Body of pancreas (tissue), 4 donors: Measurements from ENCODE around the gene SSTR1.

ENCODE experiments used
- CTCF ChIP-seq, 7 experiments: fragments of 450-650 bp in 4 of 7; fragments of 200-600 bp in 3 of 7; sonication (generic) in 3 of 7; IDR thresholded peaks; one replicate each; pipeline ENCODE4 v1.5.1; 2016 to 2019; ENCODE audit warnings: antibody characterized with exemption in 7 of 7
- POLR2A ChIP-seq, 3 donors: fragments of 450-650 bp; IDR thresholded peaks; one replicate each; pipeline ENCODE4 v1.6.1; 2016; ENCODE audit warnings: antibody characterized with exemption in 3 of 3, mild to moderate bottlenecking in 2 of 3

GRCh38 chr14:38205119-38205813 lies 2.4 kb upstream of the SSTR1 start:
- TF ChIP-seq CTCF (IDR thresholded peaks at IDR 0.05) (no peak), POLR2A (IDR thresholded peaks at IDR 0.05) (no peak)
